Fibroblast of skin of abdomen (primary cell): Measurements from ENCODE around the gene LDLRAD4.

ENCODE experiments used
- DNase-seq: peaks from one replicate; pipeline ENCODE4 v3.0.0-alpha.2; 2013

The LDLRAD4 gene

DNA sequence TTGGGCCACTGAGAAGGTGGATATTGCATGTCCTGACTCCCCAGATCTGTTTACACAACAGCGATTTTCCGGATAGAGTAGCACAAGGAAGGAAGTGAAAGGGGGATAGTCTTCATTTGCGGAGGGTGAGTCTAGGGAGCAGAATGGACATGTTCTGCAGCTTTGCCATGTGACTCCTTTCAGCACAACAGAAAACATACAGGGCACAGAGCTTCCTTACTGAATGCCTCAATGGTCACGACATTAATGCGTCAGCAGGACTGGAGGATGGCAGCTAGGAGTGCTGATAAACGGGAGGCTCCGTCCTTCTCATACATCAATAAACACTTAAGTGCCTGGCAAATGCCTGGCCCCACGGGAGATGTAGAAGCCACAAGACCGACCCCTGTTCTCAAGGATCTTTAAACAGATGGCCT, 344.8 kb downstream of the LDLRAD4 start:
- no peak for DNase-seq

DNA sequence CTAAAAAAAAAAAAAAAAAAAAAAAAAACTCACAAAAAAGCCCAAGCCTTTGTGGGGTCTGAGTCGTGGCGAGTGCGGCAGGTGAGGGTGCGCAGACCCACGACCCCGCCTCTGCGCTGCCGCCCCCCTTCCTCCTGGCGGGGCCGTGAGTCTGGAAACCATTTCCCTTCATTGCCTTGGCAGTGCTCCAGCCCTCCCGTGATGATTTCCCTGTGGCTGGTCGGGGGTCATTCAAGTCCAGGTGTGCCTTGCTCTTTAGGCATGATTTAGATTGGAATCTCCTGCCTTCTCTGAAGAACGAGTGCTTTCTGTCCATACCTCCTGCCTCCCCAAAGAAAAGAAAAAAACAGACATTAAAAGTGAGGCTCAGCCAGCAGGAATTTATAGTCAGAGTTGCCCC, 346.0 kb downstream of the LDLRAD4 start:
- DNase-seq, result no peak

DNA sequence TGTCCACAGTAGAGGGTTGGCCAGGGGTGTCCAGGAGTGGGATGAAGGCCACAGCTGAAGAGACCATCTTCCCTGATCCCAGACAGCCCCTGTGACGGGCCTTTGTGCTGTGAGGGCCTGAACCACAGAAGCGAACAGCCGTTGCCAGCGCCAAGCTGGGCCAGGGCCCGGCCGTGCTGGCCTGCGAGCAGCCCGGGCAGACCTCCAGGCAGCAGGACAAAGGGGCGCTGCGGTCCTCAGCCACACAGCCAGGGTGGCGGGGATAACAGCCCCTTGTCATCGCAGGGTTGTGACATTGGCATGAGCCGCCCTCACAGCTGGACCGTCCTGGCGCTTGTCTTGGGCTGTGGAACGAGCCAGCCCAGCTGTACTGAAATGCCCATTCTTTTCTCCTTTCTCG, 346.7 kb downstream of the LDLRAD4 start:
- no peak for DNase-seq

DNA sequence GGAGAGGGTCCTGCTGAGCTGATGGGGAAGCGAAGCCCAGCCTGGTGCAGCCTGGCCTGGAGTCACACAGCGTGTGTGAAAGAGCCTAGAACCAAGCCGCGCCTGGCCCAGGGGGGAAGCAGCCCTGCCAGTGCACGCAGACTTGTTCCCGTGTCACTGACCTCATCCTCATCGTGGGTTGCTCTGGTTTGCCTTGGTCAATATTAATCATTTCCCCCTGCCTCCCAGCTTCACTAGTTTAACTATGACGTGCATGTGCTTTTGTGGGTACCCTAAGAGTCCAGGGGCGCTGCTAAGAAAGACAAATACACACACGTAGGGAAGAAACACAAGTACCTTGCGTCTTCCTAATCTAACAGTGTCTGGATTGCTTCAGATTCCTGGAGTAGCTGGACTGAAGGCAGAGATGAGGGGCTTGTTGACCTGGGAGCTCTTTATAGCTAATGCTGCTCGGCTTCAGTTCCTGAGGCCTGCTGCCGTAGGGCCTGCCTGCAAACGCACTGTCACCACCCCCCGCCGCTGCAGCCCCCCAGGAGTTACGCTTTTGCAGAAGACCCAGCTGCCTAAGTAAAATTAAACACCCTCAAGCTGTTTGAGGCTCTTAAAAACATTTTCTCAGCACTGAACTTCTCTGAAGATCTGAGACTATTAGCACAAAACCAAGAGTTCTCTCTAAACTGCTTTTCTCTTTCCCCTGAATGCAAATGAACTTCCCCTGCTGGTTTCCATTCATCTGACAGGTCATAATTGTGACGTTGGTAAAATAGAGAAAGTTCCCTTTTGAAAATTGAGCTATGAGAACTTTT, 348.6 kb downstream of the LDLRAD4 start:
- DNase-seq, result no peak

DNA sequence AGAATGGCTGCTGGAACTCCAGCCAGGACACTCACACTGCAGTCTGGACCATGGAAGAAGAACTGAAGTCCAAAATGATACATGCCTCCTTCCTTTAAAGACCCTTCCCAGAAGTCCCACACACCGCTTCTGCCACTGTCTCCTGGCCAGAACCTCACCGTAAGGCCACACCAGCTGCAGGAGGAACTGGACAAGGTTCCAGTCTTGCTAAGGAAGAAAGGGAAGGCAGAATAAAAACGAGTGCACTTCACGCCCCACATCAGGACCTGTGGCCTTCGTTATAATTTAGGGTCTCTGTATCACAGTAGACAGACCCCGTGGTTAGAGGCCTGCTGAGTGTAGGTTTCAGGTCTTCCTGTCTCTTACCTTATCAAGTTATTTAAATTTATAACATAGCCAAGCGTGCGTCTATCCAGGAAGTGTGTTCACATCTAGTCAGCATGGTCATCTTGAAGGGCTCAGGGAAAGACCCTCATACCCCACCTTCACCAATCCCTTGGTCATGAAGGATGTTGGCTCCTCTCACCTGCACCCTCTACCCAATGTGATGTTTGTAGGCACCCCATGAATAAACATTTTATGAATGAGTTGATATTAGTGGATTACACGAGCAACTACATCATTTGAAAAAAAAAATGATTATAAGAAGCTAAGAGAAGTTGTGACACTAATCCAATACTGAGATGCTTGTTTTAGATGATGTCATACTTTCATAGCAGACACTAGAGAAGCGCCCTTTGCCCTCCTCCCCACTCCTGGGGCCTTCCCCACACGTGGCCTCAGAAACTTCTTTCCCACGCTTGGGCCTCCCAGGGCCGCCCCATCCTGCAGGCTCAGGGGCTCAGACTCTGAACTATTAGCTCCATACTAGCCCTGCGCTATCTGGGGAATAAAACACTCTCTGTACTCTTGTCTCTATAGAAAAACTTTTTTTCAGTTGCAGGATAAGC, 350.2 kb downstream of the LDLRAD4 start:
- no peak for DNase-seq

DNA sequence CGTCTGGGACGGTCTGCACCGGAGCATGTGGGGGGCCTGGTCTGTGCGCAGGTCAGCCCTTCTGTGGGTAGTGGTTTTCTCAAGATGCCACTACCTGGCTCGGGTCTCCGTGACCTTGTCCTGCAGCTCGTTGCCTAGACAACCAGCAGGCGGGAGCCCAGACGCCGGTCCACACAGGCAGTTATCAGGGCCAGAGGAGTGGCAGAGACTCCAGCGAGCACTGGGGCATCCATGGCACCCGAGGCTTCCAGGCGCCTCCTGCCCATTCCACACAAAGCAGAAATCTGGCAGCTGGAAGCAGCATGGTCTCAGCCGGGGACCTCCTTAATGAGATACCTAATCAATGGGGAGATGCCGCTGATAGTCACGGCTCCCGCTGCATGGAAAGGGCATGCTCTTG, 351.7 kb downstream of the LDLRAD4 start:
- DNase-seq, result no peak

DNA sequence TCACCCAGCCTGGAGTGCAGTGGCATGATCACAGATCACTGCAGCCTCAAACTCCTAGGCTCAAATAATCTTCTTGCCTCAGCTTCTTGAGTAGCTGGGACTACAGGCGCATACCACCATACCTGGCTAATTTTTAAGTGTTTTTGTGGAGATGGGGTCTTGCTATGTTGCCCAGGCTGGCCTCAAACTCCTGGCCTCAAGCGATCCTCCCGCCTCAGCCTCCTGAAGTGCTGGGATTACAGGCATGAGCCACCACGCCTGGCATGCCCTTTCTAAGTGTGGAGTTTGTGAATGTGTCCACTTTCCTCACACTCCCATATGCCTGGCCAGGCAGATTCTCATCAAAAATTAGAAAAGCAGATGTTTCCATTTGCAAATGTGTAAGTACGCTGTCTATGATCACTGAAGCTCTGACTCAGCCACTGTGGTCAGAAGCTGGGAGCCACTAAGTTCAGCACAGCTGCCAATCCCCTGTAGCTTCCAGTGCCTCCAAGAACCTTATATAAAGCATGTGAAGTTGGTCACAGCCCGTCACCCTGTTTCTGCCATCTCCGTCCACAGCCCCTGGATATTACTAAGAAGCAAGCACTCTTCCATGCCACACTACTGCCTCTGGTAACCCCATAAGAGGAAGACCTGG, 352.4 kb downstream of the LDLRAD4 start:
- peak; percentile 60 for DNase-seq

DNA sequence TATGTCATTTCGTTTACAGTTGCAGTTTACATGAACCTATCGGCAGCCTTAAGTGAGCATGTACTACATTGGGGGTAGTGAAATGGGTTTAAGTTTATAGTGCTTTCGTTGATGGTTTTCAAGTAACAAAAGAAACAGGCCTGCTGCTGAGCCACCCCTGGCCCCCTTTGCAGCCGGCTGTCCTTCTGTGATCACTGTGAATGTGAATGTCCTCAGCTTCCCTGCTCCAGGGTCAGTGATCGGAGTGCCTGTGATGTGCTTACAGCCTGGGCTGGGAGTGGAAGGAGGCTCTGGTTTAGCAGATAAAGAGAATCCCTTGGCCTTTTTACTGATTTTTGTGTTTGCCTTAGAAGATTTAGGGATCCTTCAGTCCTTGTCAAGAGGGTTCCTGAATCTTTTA, 353.6 kb downstream of the LDLRAD4 start:
- DNase-seq, result no peak

DNA sequence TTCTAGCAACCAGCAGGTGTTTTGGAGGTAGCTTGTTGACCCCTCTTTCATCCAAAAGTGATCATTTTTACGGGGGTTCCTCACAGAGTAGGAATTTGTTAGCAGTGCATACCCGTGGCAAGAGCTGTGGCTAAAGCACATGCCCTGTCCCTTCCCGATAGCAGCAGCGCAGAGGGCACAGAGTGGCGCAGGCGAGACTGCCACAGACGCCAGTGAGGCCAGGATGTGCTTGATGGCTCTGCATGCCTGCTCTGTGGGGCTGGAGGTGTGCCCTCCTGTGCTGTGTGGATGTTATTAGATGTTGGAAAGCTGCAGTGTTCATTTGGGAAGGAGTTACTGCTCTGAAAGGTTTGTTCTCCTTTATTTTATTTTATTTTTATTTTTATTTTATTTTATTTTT, 354.2 kb downstream of the LDLRAD4 start:
- no peak for DNase-seq

DNA sequence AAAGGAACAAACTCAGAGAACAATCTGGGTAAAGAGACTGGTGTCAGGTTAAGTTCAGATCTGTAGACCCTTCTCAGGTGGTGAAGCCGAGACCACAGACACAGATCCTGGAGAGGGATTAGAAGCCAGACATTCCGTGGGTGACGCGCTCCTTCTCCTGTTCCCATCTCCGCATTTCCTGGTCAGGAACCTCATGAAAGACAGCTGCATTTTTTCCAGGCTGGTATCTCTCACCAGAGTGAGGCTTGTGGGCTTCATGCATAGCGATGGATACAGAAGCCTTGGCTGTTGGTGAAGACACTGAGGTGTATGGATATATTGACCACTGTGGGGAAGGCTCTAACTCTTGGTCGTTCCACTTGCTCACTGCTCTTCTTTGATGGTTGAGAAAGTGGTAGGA, 355.2 kb downstream of the LDLRAD4 start:
- DNase-seq, result no peak

DNA sequence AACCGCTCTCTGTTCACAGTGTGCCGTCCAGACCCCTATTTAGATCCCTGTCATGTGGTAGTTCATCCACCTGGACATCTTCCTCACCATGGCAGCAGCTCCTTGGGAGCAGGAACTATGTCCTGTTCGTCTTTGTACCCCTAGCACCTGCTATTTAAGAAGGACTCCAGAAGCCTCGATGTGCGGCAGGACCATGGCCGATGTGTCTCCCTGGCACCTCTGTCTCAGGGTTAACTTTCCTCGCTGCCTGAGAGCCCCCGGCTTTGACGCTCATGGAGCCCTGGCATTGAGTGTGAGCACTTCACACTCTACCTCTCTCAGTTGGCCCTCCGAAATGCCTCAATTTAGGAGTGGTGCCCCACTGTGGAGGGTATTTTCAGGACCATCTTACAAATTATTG, 355.8 kb downstream of the LDLRAD4 start:
- no peak for DNase-seq

DNA sequence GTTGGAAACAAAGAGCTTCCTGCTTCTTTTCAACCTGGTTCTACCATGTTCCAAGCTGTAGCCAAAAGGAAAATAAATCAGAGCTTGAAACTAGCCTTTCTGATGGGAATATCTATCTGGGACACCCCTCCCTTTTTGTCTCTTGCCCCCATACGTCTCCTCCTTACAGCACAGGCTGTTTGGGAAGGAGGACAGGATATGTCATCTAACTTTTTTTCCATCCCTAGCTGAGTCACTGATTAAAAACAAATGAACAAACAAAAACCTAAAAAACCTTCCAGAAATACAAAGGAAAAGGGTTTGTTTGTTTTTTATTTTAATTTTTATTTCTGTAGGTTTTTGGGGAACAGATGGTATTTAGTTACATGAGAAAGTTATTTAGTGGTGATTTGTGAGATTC, 356.2 kb downstream of the LDLRAD4 start:
- DNase-seq, result peak; percentile 5

DNA sequence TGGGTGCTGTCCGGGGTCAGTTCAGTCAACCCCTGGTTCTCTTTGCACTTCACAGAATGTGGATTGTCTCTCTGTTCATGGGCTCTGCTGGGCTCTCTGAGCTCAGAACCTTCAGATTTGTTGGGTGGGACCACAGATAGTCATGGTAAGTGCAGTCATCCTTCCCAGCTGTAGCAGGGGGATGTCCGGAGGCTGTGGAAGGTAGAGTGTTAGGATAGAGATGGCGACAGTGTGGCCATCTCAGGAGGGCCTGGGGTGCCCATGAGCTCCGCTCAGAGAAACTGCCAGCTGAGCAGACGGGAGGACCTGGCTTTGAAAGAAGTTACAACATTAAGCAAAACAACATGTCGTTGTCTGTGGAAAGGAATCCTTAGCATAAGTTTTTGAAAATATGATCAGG, 358.0 kb downstream of the LDLRAD4 start:
- no peak for DNase-seq

DNA sequence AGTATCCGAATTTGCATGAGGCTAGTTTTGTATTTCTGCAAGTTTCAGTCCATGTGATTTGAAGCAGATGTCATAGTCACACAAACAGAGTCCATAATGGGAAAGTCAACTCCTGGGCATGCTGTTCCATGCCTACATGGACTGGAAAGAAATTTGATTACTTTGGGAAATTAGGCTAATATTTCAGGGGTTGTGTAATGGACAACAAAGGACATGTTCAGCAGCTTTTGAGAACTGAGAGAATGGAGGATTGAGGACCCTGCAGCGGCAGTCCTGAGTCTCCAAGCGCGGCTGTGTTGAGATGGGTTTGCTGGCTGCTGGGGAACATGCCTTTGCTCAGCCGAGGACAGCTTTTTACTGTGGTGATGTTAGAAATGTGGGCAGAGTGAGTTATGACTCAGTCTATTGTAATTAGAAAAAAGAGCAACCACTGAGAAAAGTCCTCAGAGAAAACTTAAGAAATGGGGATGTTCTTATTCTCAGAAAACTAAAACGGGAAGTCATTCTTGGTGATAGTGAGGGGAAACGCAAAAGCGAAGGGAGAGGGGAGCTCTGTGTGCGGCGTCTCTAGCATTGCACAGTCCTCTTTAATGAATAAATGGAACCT, 358.6 kb downstream of the LDLRAD4 start:
- peak; percentile 63 for DNase-seq

DNA sequence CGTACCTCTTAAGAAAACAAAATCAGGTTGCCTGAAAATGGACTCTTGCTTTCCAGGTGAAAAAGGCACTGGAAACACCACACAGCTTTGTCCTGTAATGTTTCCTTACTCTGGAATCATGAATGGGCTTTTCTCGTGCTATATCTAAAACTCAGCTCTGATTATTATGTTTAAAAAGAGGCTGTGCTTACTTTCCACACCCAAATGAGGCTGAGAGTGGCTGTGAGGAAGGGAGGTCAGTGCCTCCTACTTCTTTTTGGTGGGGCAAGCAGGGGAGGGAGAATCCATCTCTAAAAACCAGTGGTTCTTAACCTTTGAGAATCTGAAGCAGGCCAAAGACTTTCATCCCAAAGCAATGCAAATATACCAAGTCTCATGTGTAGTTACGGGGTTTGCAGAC, 359.2 kb downstream of the LDLRAD4 start:
- DNase-seq, result no peak

DNA sequence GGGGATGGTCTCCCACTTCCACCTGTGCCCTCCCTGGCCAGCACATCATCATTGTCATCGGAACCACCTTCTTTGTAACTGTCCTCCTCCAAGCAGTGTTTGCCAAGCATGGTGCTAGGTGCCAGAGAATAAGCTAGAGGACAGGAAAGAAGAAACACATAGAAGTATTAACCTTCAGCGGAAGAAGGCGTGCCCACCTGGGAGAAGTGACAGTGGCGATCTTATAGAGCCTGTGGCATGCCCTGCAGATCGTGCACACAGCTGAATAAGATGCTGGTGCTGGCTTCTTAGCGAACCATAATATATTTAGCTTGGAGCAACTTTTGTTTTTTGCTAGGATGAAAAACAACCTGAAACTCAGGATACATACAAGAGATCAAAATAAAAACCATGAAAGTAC, 359.8 kb downstream of the LDLRAD4 start:
- no peak for DNase-seq

DNA sequence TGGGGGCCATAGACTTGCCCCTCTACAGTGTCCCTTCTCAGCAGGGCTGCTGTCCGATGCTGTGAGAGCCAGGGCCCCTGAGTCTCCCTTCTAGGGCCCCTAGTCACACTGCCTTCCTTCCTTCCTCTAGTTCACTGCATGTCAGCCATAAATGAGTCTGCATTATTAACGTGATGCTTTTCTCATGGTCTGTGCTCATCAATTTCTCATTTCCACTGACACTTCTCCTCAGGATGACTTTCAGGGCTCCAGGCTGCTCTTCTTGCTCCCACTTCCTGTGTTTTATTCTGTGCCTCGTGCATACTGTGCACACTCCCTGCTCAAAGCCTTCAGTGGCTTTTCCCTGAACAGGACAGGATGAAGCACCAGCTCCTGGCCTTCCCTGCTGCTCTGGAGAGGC, 361.3 kb downstream of the LDLRAD4 start:
- DNase-seq, result no peak

DNA sequence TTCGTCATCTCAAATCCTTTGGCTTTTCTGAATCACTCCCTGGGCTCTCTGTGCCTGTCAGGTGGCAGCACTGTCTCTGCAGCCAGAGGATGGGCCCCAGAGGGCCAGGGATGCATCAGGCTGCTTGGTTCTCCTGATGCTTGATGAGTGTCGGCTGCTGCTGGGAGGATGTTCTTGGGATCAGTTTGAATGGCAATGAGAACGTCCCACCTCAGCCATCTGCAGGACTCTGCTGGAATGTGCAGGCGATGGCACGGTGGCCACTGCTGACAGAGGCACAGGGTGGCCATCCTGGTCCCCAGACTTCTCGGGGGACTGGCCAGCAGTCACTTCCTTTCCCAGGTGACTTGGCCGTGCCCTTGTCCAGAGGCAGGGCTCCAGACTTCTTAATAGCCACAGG, 361.8 kb downstream of the LDLRAD4 start:
- DNase-seq, result no peak

DNA sequence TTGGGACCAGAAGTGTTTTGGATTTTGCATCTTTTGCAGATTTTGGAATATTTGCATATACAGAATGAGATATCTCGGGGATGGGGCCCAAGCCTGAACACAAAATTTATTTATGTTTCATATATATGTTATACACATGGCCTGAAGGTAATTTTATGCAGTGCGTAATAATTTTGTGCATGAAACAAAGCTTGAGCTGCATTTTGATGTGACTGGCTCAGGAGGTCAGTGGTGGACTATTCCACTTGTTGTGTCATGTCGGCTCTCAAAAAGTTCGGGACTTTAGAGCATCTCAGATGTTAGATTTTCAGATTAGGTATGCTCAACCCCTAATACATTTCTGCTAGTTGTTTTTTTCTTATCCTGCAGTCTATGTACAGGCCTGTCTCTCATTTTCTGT, 362.4 kb downstream of the LDLRAD4 start:
- no peak for DNase-seq

DNA sequence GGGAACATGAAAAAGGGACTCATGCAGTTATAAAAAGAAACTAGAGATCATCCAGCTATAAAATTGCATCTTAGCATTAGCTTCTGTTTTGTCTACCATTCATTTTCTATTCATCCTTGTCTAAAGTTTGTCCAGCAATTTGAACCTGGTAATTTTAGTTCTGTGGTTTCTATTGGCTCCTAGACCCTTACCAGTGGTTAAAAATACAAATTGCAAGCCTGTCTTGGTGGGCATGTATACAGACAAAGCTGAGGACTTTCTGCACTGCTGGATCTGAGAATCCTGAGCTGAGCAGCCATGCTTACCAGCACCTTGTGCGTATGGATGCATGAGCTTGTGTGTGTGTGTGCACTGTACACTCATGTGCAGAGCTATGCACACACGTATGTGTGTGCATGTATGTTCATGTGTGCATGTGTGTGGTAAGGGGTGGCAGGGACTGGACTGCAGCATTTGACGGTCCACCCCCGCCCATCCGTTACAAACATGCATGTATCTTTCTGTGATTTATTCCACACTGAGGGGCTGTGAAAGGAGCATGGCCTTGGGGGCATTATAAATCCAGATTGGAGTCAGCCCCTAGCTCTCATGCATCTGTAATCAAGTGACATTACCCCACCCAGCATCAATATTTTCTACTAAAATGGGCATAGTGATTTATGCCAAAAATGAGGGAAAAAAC, 363.1 kb downstream of the LDLRAD4 start:
- DNase-seq, result no peak

DNA sequence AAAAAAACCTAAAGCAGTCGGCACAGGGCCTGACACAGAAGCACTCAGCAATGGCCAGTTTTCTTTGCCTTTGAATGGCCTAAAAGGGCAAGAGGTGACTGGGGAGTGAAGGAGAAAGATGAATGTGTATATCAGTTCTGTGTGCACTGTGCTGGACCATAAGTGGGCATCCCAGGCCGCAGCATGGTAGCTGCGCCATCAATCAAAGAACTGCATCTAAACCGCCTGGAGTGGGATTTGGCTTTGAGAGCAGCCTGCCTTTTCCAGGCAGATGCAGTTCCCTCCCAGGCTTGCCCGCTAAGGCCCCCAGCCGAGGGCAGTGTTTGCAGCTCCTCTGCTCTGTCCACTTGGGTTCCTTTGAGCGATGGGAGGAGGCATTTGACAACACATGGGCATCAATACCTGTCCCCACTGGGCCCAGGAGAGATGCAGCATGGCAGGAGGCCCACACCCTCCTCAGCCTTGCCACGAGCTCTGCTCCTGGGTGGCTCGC, 363.7 kb downstream of the LDLRAD4 start:
- no peak for DNase-seq
